CD8-positive, alpha-beta memory T cell (primary cell): ENCODE measurements around the gene ZNF740. TPM values are rescaled to one million over a fixed set of nuclear protein-coding genes. Genes with fewer than 3 reads are reported as not detected.
A peak's percentile ranks its signal among the peaks of the same experiment; 100 is the strongest.
"Not testable (repeated sequence)": the region's sequence is repeated elsewhere in the genome, so short reads cannot be mapped to it uniquely, and the experiment has no call there.

Source experiments
- CTCF ChIA-PET: fragments of 350-600 bp; sonication (Branson Sonifier 250); formaldehyde crosslinking; loops from one replicate; lab custom pipeline; 2021; ENCODE audit warnings: antibody characterized with exemption; lab: Charles Lee
- POLR2A ChIA-PET: fragments of 350-600 bp; sonication (Branson Sonifier 250); formaldehyde crosslinking; loops from one replicate; lab custom pipeline; 2021; ENCODE audit warnings: antibody characterized with exemption; lab: Charles Lee
- DNase-seq, 5 donors: peaks; one replicate each; pipeline versions ENCODE4 v3.0.0 to v3.0.0-alpha.2; 2020 to 2022; ENCODE audit warnings: mixed read lengths in 1 of 5
- H3K27ac ChIP-seq: one replicate; pipeline ENCODE4 v1.7.0; 2013; ENCODE audit warnings: low read depth, mild to moderate bottlenecking, low read length, moderate library complexity
- H3K27me3 ChIP-seq: 2 replicates; pipeline ENCODE4 v1.7.0; 2013; ENCODE audit warnings: low read length, mild to moderate bottlenecking; ENCODE audit not compliant: insufficient read depth, poor library complexity, severe bottlenecking
- H3K36me3 ChIP-seq: 2 replicates; pipeline ENCODE4 v1.7.0; 2013; ENCODE audit warnings: mild to moderate bottlenecking, low read length, moderate library complexity; ENCODE audit not compliant: insufficient read depth
- H3K4me1 ChIP-seq: 2 replicates; pipeline ENCODE4 v1.7.0; 2013; ENCODE audit warnings: mild to moderate bottlenecking, low read length, moderate library complexity; ENCODE audit not compliant: insufficient read depth
- H3K4me3 ChIP-seq: 2 replicates; pipeline ENCODE4 v1.7.0; 2013; ENCODE audit warnings: mild to moderate bottlenecking, low read length
- H3K9me3 ChIP-seq: 2 replicates; pipeline ENCODE4 v1.7.0; 2013; ENCODE audit warnings: mild to moderate bottlenecking, low read length
- H3K27ac Mint-ChIP-seq, 8 donors: one replicate each; pipeline ENCODE4 v1.8.0; 2020 to 2021; ENCODE audit warnings: mixed read lengths in 8 of 8, mild to moderate bottlenecking in 6 of 8, inconsistent platforms in 3 of 8, moderate library complexity in 3 of 8
- H3K27me3 Mint-ChIP-seq, 2 donors: one replicate each; pipeline ENCODE4 v1.8.0; 2020 to 2021; ENCODE audit warnings: mixed read lengths in 2 of 2, mild to moderate bottlenecking in 1 of 2, moderate library complexity in 1 of 2
- H3K36me3 Mint-ChIP-seq, 3 donors: one replicate each; pipeline ENCODE4 v1.8.0; 2020 to 2021; ENCODE audit warnings: mixed read lengths in 3 of 3, inconsistent platforms in 1 of 3, mild to moderate bottlenecking in 1 of 3
- H3K4me1 Mint-ChIP-seq, 3 donors: one replicate each; pipeline ENCODE4 v1.8.0; 2020 to 2021; ENCODE audit warnings: mixed read lengths in 3 of 3, inconsistent platforms in 1 of 3, mild to moderate bottlenecking in 1 of 3
- H3K4me3 Mint-ChIP-seq, 7 donors: one replicate each; pipeline ENCODE4 v1.8.0; 2020 to 2021; ENCODE audit warnings: mixed read lengths in 7 of 7, mild to moderate bottlenecking in 6 of 7, moderate library complexity in 4 of 7, inconsistent platforms in 2 of 7
- H3K9me3 Mint-ChIP-seq, 5 donors: one replicate each; pipeline ENCODE4 v1.8.0; 2020 to 2022; ENCODE audit warnings: mixed read lengths in 5 of 5, mild to moderate bottlenecking in 3 of 5, moderate library complexity in 2 of 5, inconsistent platforms in 1 of 5
- polyA plus RNA-seq: library from polyadenylated mRNA; unstranded; fragments of 300-500 nt; fragmentation: Illumina TruSeq; gene quantifications from one replicate; pipeline ENCODE4 v1.2.3, GENCODE V29; 2021
- total RNA-seq, 2 experiments: library from RNA; stranded (reverse); gene quantifications; one replicate each; pipeline ENCODE4 v1.2.3, GENCODE V29; 2021

The ZNF740 gene
- total and polyA plus RNA-seq, 3 experiments from 2014 or later, result 3.3 to 52.0 (median 50.4) TPM

- Mint-ChIP-seq H3K27ac (peak overlapping the region in 2 of 8 donors; percentile 12 to 20), H3K36me3 (peaks cover 0 to 16% (median 5%) of the 10 kb centered on the region in 3 donors), H3K9me3 (no peaks in the 10 kb centered on the region), H3K4me3 (peak overlapping the region in 1 of 7 donors; percentile 56), H3K4me1 (peaks cover 10 to 11% (median 10%) of the 10 kb centered on the region in 3 donors), H3K27me3 (no peaks in the 10 kb centered on the region)
- DNase-seq, result no peak
- Histone ChIP-seq H3K4me3 (no peak overlapping the region), H3K36me3 (no peaks in the 10 kb centered on the region), H3K27me3 (no peaks in the 10 kb centered on the region), H3K4me1 (peaks cover 10% of the 10 kb centered on the region), H3K27ac (no peak overlapping the region), H3K9me3 (no peaks in the 10 kb centered on the region)
- CTCF ChIA-PET, result interaction anchor here (0.7 to 1.7 kb wide), 3 partner anchors 15 to 76 kb away, joined by 3 to 7 read pairs (median 3); partner anchors contain the start of gene ITGB7
- POLR2A ChIA-PET, result no interaction called here
Observed at GRCh38 chr12:53174881-53175491, 5.5 kb upstream of the ZNF740 start.

DNA sequence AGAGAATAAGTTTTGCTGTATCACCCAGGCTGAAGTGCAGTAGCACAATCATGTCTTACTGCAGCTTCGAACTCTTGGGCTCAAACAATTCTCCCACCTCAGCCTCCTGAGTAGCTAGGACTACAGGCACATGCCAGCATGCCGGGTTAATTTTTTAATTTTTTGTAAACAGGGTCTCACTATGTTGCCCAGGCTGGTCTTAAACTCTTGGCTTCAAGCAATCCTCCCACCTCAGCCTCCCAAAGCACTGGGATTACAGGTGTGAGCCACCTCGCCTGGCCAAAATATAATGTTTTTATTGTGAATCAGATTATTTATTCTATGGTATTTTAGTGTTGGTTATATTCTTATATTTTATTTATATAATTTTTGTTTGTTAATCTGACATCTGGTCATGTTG lies 3.8 kb upstream of the ZNF740 start:
- Histone ChIP-seq H3K36me3 (peaks cover 2% of the 10 kb centered on the region), H3K27ac (no peak overlapping the region), H3K4me3 (no peak overlapping the region), H3K9me3 (no peaks in the 10 kb centered on the region), H3K27me3 (no peaks in the 10 kb centered on the region), H3K4me1 (peaks cover 16% of the 10 kb centered on the region)
- Mint-ChIP-seq H3K4me1 (peaks cover 19 to 20% (median 20%) of the 10 kb centered on the region in 3 donors), H3K4me3 (no peak overlapping the region), H3K36me3 (peaks cover 0 to 16% (median 2%) of the 10 kb centered on the region in 3 donors), H3K9me3 (no peaks in the 10 kb centered on the region), H3K27ac (peak overlapping the region in 2 of 8 donors; percentile 43 to 58), H3K27me3 (no peaks in the 10 kb centered on the region)
- ChIA-PET CTCF (interaction anchor here (1.0 to 1.5 kb wide), 3 partner anchors 17 to 74 kb away, joined by 3 to 4 read pairs (median 3); no protein-coding TSS in a partner anchor), POLR2A (no interaction called here)
- DNase-seq, result no peak

GRCh38 chr12:53177447-53177846 lies 3.1 kb upstream of the ZNF740 start:
- DNase-seq, H3K27me3 Mint-ChIP-seq, H3K4me3 ChIP-seq, H3K27ac ChIP-seq, H3K4me3 Mint-ChIP-seq, H3K9me3 Mint-ChIP-seq, H3K27me3 ChIP-seq, H3K9me3 ChIP-seq, H3K36me3 ChIP-seq: not testable (repeated sequence)
- ChIA-PET POLR2A (interaction anchor here (0.7 kb wide), 2 partner anchors 35 to 72 kb away, joined by 3 read pairs; no protein-coding TSS in a partner anchor), CTCF (interaction anchor here (1.0 to 1.5 kb wide), 3 partner anchors 18 to 74 kb away, joined by 3 to 4 read pairs (median 3); no protein-coding TSS in a partner anchor)
- Mint-ChIP-seq H3K36me3 (peaks cover 0 to 20% (median 2%) of the 10 kb centered on the region in 3 donors), H3K27ac (peak overlapping the region in 2 of 8 donors; percentile 46 to 58), H3K4me1 (peaks cover 26 to 27% (median 27%) of the 10 kb centered on the region in 3 donors)
- H3K4me1 ChIP-seq, result peaks cover 23% of the 10 kb centered on the region

- CTCF ChIA-PET, result interaction anchor here (1.5 to 2.6 kb wide), 3 partner anchors 21 to 142 kb away, joined by 6 to 12 read pairs (median 8); partner anchors contain the start of gene AAAS
- peak overlapping the region in 6 of 7 donors; percentile 89 to 95 (median 92) for H3K4me3 Mint-ChIP-seq
- H3K27ac ChIP-seq, H3K9me3 Mint-ChIP-seq, POLR2A ChIA-PET, H3K4me3 ChIP-seq, H3K27me3 ChIP-seq, DNase-seq, H3K27me3 Mint-ChIP-seq, H3K9me3 ChIP-seq: not testable (repeated sequence)
- H3K4me1 ChIP-seq, result peaks cover 37% of the 10 kb centered on the region
- peaks cover 11% of the 10 kb centered on the region for H3K36me3 ChIP-seq
- peaks cover 39 to 41% (median 40%) of the 10 kb centered on the region in 3 donors for H3K4me1 Mint-ChIP-seq
- H3K36me3 Mint-ChIP-seq, result peaks cover 0 to 32% (median 5%) of the 10 kb centered on the region in 3 donors
- H3K27ac Mint-ChIP-seq, result peak overlapping the region in 7 of 8 donors; percentile 1 to 97 (median 88)
Observed at GRCh38 chr12:53178803-53179202, 1.7 kb upstream of the ZNF740 start.

GRCh38 chr12:53179687-53180219 lies 769 bp upstream of the ZNF740 start:
- peak overlapping the region; percentile 88 to 99 (median 96) for H3K27ac Mint-ChIP-seq
- Histone ChIP-seq H3K36me3 (peaks cover 11% of the 10 kb centered on the region), H3K4me1 (peaks cover 44% of the 10 kb centered on the region), H3K4me3 (peak overlapping the region; percentile 79), H3K27ac (peak overlapping the region; percentile 86), H3K27me3 (no peaks in the 10 kb centered on the region), H3K9me3 (no peaks in the 10 kb centered on the region)
- peaks cover 46 to 50% (median 48%) of the 10 kb centered on the region in 3 donors for H3K4me1 Mint-ChIP-seq
- peaks cover 0 to 41% (median 8%) of the 10 kb centered on the region in 3 donors for H3K36me3 Mint-ChIP-seq
- H3K9me3 Mint-ChIP-seq, result no peaks in the 10 kb centered on the region
- CTCF ChIA-PET, result interaction anchor here (0.7 to 3.7 kb wide), 16 partner anchors 8 to 141 kb away, joined by 3 to 30 read pairs (median 8); partner anchors contain the start of genes AAAS and ESPL1
- no peak for DNase-seq
- H3K27me3 Mint-ChIP-seq, result no peaks in the 10 kb centered on the region
- POLR2A ChIA-PET, result interaction anchor here (0.5 to 4.1 kb wide), 13 partner anchors 10 to 321 kb away, joined by 3 to 20 read pairs (median 9); partner anchors contain the start of genes ESPL1, ITGB7, MYG1 and PFDN5
- H3K4me3 Mint-ChIP-seq, result peak overlapping the region; percentile 89 to 95 (median 93)

DNA sequence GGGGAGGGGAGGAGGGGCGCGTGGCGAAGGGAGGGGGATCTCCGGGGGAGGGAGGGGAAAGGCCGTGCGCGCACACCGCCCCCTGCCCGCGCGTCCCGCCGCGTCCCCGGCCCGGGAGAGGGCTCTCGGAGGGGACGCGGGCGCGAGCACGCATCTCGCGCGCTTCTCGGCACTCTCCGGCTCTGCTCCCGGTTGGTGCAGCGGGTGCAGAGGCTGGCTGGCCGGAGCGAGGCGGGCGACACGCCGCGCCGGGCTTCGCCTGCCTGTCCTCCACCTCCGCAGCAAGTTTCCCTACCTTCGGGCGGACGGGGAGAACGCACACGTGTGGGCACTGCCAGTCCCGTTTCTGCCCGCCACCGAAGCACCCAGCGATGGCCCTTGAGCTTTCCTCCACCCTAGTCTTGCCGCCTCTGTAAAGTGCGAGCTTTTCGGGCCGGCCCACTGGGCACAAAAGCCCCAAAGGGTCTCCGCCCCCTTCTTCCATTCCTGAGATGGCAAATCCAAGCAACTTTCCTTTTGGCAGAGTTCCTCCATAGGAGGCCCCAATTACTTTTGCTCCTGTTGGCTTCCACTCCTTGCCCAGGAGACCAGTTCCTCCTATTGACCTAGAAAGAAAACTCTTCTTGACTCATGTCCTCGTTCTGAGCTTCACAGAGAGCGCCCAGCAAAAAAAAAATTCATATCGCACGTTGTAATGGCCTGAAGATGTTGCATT lies 566 bp downstream of the ZNF740 start:
- Mint-ChIP-seq H3K4me1 (peaks cover 52 to 61% (median 56%) of the 10 kb centered on the region in 3 donors), H3K9me3 (no peaks in the 10 kb centered on the region), H3K36me3 (peaks cover 0 to 54% (median 13%) of the 10 kb centered on the region in 3 donors), H3K27ac (peak overlapping the region; percentile 79 to 97 (median 95)), H3K4me3 (peak overlapping the region; percentile 89 to 97 (median 93)), H3K27me3 (no peaks in the 10 kb centered on the region)
- CTCF ChIA-PET, result interaction anchor here (0.8 to 3.7 kb wide), 21 partner anchors 8 to 164 kb away, joined by 3 to 30 read pairs (median 6); partner anchors contain the start of genes AAAS, ESPL1 and ITGB7
- Histone ChIP-seq H3K4me3 (peak overlapping the region; percentile 79), H3K27me3 (no peaks in the 10 kb centered on the region), H3K36me3 (peaks cover 25% of the 10 kb centered on the region), H3K4me1 (peaks cover 45% of the 10 kb centered on the region), H3K27ac (peak overlapping the region; percentile 86), H3K9me3 (no peaks in the 10 kb centered on the region)
- POLR2A ChIA-PET, result interaction anchor here (0.6 to 4.1 kb wide), 18 partner anchors 9 to 320 kb away, joined by 3 to 20 read pairs (median 7); partner anchors contain the start of genes ESPL1, ITGB7, MYG1 and PFDN5
- peak in 3 of 5 donors; percentile 64 to 87 (median 65) for DNase-seq

DNA sequence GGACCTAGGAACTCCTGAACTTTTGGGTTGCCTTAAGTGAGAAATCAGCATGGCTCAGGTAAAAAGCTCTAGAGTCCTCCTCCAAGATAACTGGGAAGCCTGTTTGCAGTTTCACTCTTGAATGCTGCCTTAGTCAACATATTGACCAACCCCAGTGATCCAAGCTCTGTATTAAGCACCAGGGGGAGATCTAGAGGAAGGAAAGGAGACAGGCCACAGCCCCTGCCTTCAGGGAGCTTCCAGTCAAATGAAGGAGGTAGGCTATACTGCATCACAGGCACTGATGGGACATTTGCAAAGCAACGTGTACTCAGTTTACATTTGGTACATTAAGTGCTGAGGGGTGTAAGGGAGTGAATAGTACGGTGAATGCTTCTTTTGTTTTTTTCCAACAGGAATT lies 1.4 kb downstream of the ZNF740 start:
- H3K27me3 Mint-ChIP-seq, result no peaks in the 10 kb centered on the region
- no peak for DNase-seq
- H3K27ac Mint-ChIP-seq, result peak overlapping the region; percentile 79 to 97 (median 95)
- H3K4me1 ChIP-seq, result peaks cover 45% of the 10 kb centered on the region
- H3K36me3 Mint-ChIP-seq, result peaks cover 0 to 62% (median 19%) of the 10 kb centered on the region in 3 donors
- peak overlapping the region; percentile 70 for H3K4me3 ChIP-seq
- POLR2A ChIA-PET, result interaction anchor here (0.6 to 4.1 kb wide), 7 partner anchors 16 to 319 kb away, joined by 3 to 20 read pairs (median 8); partner anchors contain the start of genes ITGB7, MYG1, PFDN5 and SPRYD3
- peaks cover 33% of the 10 kb centered on the region for H3K36me3 ChIP-seq
- H3K4me3 Mint-ChIP-seq, result peak overlapping the region; percentile 89 to 97 (median 93)
- CTCF ChIA-PET, result interaction anchor here (1.0 to 3.7 kb wide), 9 partner anchors 10 to 113 kb away, joined by 3 to 30 read pairs (median 11); partner anchors contain the start of genes ESPL1, ITGB7 and SOAT2
- H3K4me1 Mint-ChIP-seq, result peaks cover 52 to 68% (median 56%) of the 10 kb centered on the region in 3 donors
- H3K9me3 ChIP-seq, result no peaks in the 10 kb centered on the region
- H3K27me3 ChIP-seq, result no peaks in the 10 kb centered on the region
- H3K27ac ChIP-seq, result no peak overlapping the region
- H3K9me3 Mint-ChIP-seq, result no peaks in the 10 kb centered on the region
